ENCODE data around the gene PDHX. TPM values are rescaled to one million over a fixed set of nuclear protein-coding genes. Genes with fewer than 3 reads are reported as not detected.

PDHX gene
- total RNA-seq, 4 donors from 2014 or later: 28.7 to 50.1 (median 39.6) TPM

DNA sequence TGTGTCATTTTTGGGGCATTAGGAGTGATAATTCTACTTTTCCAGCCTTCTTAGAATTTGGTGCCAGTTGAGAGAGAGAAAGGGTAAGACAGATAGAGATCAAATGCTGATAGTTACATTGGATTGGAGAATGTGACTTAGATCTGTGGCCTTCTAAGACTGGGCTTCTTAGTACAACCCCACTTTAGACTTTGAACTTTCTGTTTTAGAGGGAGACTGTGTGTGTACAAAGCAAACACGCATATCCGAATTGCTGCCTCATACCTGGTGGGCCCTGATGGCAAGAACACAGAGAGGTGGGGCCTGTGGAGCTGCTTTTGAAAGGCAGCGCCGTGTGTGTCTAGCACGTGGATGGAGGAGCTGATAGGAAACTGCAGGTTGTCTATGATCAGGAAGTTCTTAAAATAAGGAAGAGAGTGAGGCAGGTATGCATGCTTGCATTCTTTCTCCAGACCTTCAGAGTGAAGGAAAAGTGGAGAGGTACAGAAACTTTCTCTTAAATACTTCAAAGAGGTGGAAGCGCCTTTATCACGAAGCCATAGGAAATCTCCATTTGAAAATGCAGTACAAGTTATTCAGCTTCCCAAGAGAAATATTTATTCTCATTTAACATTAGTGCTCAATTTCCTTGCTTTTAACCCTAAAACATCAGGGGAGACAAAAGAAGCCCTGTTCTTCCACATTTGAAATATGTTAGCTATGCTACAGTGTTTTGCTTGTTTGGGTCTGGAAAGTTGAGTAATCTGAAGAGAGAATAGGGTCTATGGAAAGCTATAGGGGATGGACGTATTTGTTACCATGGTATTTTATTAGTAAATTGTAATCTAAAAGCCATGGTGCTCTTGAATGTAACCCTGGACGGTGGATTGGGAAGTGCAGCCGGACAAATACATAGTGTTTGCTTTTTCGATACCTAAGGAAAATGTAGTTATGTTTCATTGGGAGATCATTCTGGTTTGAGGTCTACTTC, 13.7 kb downstream of the PDHX start:
- no peak for TF ChIP-seq POLR2AphosphoS5 (IDR thresholded peaks at IDR 0.05)
- TF ChIP-seq EP300 (IDR thresholded peaks at IDR 0.05): no peak
- no peak for TF ChIP-seq POLR2A (IDR thresholded peaks at IDR 0.05)
- no peak for TF ChIP-seq CTCF (IDR thresholded peaks at IDR 0.05)
- Histone ChIP-seq H3K9me3 (no peaks in the 10 kb centered on the region), H3K27me3 (no peaks in the 10 kb centered on the region), H3K27ac (no peak overlapping the region), H3K4me1 (peaks cover 3 to 50% (median 20%) of the 10 kb centered on the region in 3 donors), H3K4me3 (no peak overlapping the region), H3K36me3 (peaks cover 3 to 27% of the 10 kb centered on the region in 2 donors)
- no peak for ATAC-seq
- WGBS, 2 donors (ENCODE audit: low coverage in 1 of 2): 85 to 89% methylated on average over 11 of the region's 11 CpGs

- TF ChIP-seq CTCF (IDR thresholded peaks at IDR 0.05) (no peak), POLR2AphosphoS5 (IDR thresholded peaks at IDR 0.05) (no peak)
- Histone ChIP-seq H3K36me3 (peaks cover 3 to 20% of the 10 kb centered on the region in 2 donors), H3K27ac (no peak overlapping the region), H3K27me3 (no peaks in the 10 kb centered on the region), H3K4me1 (peaks cover 0 to 32% (median 10%) of the 10 kb centered on the region in 3 donors), H3K9me3 (no peaks in the 10 kb centered on the region), H3K4me3 (no peak overlapping the region)
- ATAC-seq: no peak
- WGBS, 2 donors (ENCODE audit: low coverage in 1 of 2): 79 to 91% methylated on average over 5 to 6 of the region's 6 CpGs
These were observed 20.7 kb downstream of the PDHX start for GRCh38 chr11:34936945-34937629.

- peaks cover 0 to 32% (median 10%) of the 10 kb centered on the region in 3 donors for H3K4me1 ChIP-seq
- no peak for ATAC-seq
- peak overlapping the region in 2 of 4 donors; percentile 19 to 25 for H3K27ac ChIP-seq
- H3K27me3 ChIP-seq: no peaks in the 10 kb centered on the region
- H3K4me3 ChIP-seq: no peak overlapping the region
- WGBS, 2 donors (ENCODE audit: low coverage in 1 of 2): 13 to 57% methylated on average over 1 of the region's 1 CpG
- H3K9me3 ChIP-seq: no peaks in the 10 kb centered on the region
- TF ChIP-seq CTCF (IDR thresholded peaks at IDR 0.05) (no peak), POLR2A (IDR thresholded peaks at IDR 0.05) (no peak), EP300 (IDR thresholded peaks at IDR 0.05) (no peak), POLR2AphosphoS5 (IDR thresholded peaks at IDR 0.05) (no peak)
- peaks cover 0 to 4% of the 10 kb centered on the region in 2 donors for H3K36me3 ChIP-seq
These were observed 22.2 kb downstream of the PDHX start for GRCh38 chr11:34938611-34939010.

- 39 to 48% methylated on average over 4 of the region's 4 CpGs for WGBS, 2 donors (ENCODE audit: low coverage in 1 of 2)
- H3K27me3 ChIP-seq: no peaks in the 10 kb centered on the region
- no peaks in the 10 kb centered on the region for H3K9me3 ChIP-seq
- no peak overlapping the region for H3K4me3 ChIP-seq
- peak overlapping the region in 1 of 4 donors; percentile 6 for H3K27ac ChIP-seq
- TF ChIP-seq CTCF (IDR thresholded peaks at IDR 0.05): no peak
- no peak for TF ChIP-seq EP300 (IDR thresholded peaks at IDR 0.05)
- no peak for TF ChIP-seq POLR2A (IDR thresholded peaks at IDR 0.05)
- TF ChIP-seq POLR2AphosphoS5 (IDR thresholded peaks at IDR 0.05): no peak
- no peak for ATAC-seq
- H3K36me3 ChIP-seq: peaks cover 0 to 4% of the 10 kb centered on the region in 2 donors
- peaks cover 0 to 32% (median 10%) of the 10 kb centered on the region in 3 donors for H3K4me1 ChIP-seq
These were observed 23.7 kb downstream of the PDHX start for GRCh38 chr11:34940026-34940677.

Measured in gastroesophageal sphincter (tissue), 4 donors.